CD4-positive, alpha-beta T cell treated with Interleukin-4 for 1 hour (primary cell): ENCODE measurements around the gene ACER2.

ENCODE experiments used
- DNase-seq, 2 donors: peaks; one replicate each; pipeline ENCODE4 v3.0.0-alpha.2; 2020 to 2022

ACER2 gene

DNA sequence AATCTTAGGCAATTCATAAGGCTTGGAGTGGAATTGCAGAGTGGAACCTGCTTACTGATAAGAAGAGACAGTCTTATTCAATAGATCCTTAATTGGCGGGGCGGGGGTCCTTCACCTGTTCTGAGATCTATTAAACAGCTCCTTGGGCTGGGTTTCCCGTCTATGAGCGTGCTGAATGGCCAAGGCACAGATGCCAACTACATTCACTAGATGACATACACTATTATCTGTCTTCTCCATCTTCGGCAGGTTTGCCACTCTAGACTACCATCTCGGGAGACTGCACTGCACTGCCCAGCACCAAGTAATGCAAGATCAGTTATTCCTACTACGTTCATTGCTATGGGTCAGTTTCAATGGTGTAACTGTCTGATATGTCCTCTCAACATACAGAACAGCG is 81.5 kb downstream of the ACER2 start:
- no peak for DNase-seq

GRCh38 chr9:19490828-19491227 is 82.0 kb downstream of the ACER2 start:
- DNase-seq, result no peak

GRCh38 chr9:19492775-19493173 is 84.0 kb downstream of the ACER2 start:
- DNase-seq, result no peak

DNA sequence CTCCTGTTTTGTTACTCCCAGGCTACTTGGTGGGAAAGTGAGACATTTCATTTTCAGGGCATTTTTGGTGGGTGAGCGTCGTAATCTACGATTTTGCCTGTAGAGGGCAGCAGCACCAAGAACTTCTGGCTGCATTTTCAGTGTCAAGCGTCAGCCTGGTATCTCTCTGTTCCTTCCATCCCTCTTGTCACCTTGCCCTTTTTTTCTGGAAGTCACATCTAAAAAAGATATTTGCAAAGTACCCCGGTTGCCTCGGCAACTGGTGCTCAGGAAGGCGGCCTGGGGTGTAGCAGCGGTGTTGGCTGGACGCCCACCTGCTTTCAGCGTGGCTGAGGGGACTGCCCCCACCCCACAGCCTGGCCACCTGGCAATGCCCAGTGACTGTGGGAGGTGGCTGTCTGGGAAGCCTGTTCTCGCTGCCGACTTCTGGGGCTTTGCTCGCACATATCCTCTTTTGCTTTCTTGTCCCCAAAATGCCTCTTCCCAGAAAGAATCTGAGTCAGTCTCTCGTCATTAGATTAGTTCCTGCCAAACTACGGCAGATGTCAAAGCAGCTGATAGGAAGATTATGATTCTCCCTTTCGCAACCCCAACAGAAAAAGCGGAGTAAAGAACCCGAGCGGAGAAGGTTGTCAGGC is 84.5 kb downstream of the ACER2 start:
- DNase-seq, result peak in 1 of 2 donors; percentile 36

GRCh38 chr9:19493876-19494275 is 85.1 kb downstream of the ACER2 start:
- DNase-seq, result no peak

- DNase-seq, result no peak
These were observed 86.6 kb downstream of the ACER2 start for GRCh38 chr9:19495186-19496028.

DNA sequence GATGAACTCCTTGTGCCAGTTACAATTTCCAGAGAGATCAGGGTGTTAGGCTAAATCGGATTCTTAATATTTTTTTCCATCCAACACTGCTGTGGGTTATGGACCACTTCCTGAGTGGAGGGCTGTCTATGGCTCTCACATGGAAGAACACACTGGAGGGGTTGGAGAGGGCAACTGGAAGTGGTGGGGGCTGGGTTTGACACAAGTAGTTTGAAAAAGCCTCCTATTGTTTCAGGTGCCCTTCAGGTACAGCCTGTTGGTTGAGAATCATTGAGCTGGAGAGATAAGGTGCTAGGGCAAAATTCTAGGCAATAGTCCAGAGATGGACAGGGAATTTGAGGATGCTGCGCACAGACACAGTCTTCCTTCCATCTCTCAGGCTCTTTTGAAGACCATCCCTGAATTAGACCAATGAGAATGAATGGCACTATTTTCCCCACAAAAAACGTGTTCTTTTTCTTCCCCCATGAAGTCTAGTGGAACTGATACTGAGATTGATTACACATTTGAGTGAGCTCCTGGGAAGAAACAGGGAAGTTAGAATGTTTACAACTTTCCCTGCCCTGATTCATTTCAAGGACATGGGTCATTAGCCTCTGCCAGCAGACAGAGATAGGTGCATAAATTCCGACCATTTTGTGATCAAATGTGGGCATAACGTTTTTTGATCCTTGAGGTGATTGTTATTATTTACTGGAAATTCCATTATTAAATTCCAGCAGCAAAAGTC is 87.7 kb downstream of the ACER2 start:
- no peak for DNase-seq

GRCh38 chr9:19497276-19497675 is 88.5 kb downstream of the ACER2 start:
- no peak for DNase-seq

DNA sequence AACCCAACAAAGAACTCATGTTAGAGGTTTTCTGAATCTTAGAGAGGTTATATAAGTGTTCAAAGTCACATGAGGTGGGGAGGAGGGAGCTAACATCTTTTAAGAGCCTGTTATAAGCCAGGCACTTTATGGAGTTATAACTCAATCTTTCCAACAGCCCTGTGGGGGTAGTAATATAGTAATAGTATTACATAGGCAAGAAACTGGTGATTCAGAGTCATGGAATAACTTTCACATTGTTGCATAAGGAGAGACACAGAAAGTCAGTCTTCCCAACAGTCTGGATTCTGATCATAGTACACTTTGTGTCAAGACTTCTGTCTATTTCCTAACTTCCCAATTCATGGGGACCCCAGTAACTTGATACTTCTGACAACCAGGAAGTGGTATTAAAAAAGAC is 89.2 kb downstream of the ACER2 start:
- no peak for DNase-seq
